GM21825 (cell line): ENCODE results near the gene RIPK1.

Experiments
- ATAC-seq: cut with Tn5 transposase; IDR thresholded peaks from one replicate; pipeline ENCODE4 v1.9.1; 2021; ENCODE audit warnings: mild to moderate bottlenecking, moderate library complexity; ENCODE audit not compliant: unreplicated experiment

Gene RIPK1

GRCh38 chr6:3159805-3160781, 91.8 kb downstream of the RIPK1 start:
- no peak for ATAC-seq

- ATAC-seq, result no peak
Observed at GRCh38 chr6:3162067-3162497, 93.8 kb downstream of the RIPK1 start.

GRCh38 chr6:3162565-3163247, 94.4 kb downstream of the RIPK1 start:
- peak; percentile 62 for ATAC-seq

- peak; percentile 6 for ATAC-seq
Observed at GRCh38 chr6:3163248-3163594, 94.9 kb downstream of the RIPK1 start.

- ATAC-seq, result no peak
Observed at GRCh38 chr6:3164388-3164787, 96.1 kb downstream of the RIPK1 start.
